Measurements from ENCODE around the gene ZG16.

The ZG16 gene

GRCh38 chr16:29820730-29821642 lies 42.9 kb downstream of the ZG16 start:
- peak overlapping the region; percentile 93 for H3K4me3 ChIP-seq (ENCODE audit: control insufficient read depth, low read depth, low read length)
- no peak for TF ChIP-seq CTCF (IDR thresholded peaks at IDR 0.05; ENCODE audit: control insufficient read depth, insufficient read depth, low read depth, low read length, missing control alignments)
- DNase-seq (ENCODE audit: low read depth): no peak

- TF ChIP-seq CTCF (IDR thresholded peaks at IDR 0.05; ENCODE audit: control insufficient read depth, insufficient read depth, low read depth, low read length, missing control alignments): no peak
- DNase-seq (ENCODE audit: low read depth): no peak
- H3K4me3 ChIP-seq (ENCODE audit: control insufficient read depth, low read depth, low read length): peak overlapping the region; percentile 93
Measured at GRCh38 chr16:29821643-29822115, 43.6 kb downstream of the ZG16 start.

GRCh38 chr16:29824589-29825144 lies 46.6 kb downstream of the ZG16 start:
- no peak for TF ChIP-seq CTCF (IDR thresholded peaks at IDR 0.05; ENCODE audit: control insufficient read depth, insufficient read depth, low read depth, low read length, missing control alignments)
- H3K4me3 ChIP-seq (ENCODE audit: control insufficient read depth, low read depth, low read length): peak overlapping the region; percentile 18
- no peak for DNase-seq (ENCODE audit: low read depth)

- no peak for DNase-seq (ENCODE audit: low read depth)
- TF ChIP-seq CTCF (IDR thresholded peaks at IDR 0.05; ENCODE audit: control insufficient read depth, insufficient read depth, low read depth, low read length, missing control alignments): no peak
- H3K4me3 ChIP-seq (ENCODE audit: control insufficient read depth, low read depth, low read length): peak overlapping the region; percentile 18
Measured at GRCh38 chr16:29825145-29826044, 47.3 kb downstream of the ZG16 start.

GRCh38 chr16:29826342-29826695 lies 48.3 kb downstream of the ZG16 start:
- H3K4me3 ChIP-seq (ENCODE audit: control insufficient read depth, low read depth, low read length): no peak overlapping the region
- no peak for DNase-seq (ENCODE audit: low read depth)
- no peak for TF ChIP-seq CTCF (IDR thresholded peaks at IDR 0.05; ENCODE audit: control insufficient read depth, insufficient read depth, low read depth, low read length, missing control alignments)

GRCh38 chr16:29830774-29831173 lies 52.7 kb downstream of the ZG16 start:
- TF ChIP-seq CTCF (IDR thresholded peaks at IDR 0.05; ENCODE audit: control insufficient read depth, insufficient read depth, low read depth, low read length, missing control alignments): no peak
- no peak overlapping the region for H3K4me3 ChIP-seq (ENCODE audit: control insufficient read depth, low read depth, low read length)
- DNase-seq (ENCODE audit: low read depth): no peak

Data from AG09309 (cell line).